Naive thymus-derived CD4-positive, alpha-beta T cell (primary cell): ENCODE measurements around the gene DNAH8. TPM values are rescaled to one million over a fixed set of nuclear protein-coding genes. Genes with fewer than 3 reads are reported as not detected.

ENCODE experiments used
- ATAC-seq: fragments of 150-1000 bp; cut with Tn5 transposase; 2 replicates; pipeline ENCODE4 v1.10.0; 2021; ENCODE audit warnings: mild to moderate bottlenecking, moderate library complexity
- CTCF ChIA-PET: fragments of 350-600 bp; sonication (Branson Sonifier 250); formaldehyde crosslinking; loops from one replicate; lab custom pipeline; 2021; ENCODE audit warnings: antibody characterized with exemption; lab: Charles Lee
- POLR2A ChIA-PET: fragments of 350-600 bp; sonication (Branson Sonifier 250); formaldehyde crosslinking; loops from one replicate; lab custom pipeline; 2021; ENCODE audit warnings: antibody characterized with exemption, inconsistent platforms; lab: Charles Lee
- DNase-seq, 9 donors: peaks; one replicate each; pipeline versions ENCODE4 v3.0.0 to v3.0.0-alpha.2; 2020 to 2022; ENCODE audit warnings: mixed read lengths in 1 of 9
- H3K27ac ChIP-seq: one replicate; pipeline ENCODE4 v1.7.0; 2013; ENCODE audit warnings: mild to moderate bottlenecking, low read depth, low read length, moderate library complexity
- H3K27me3 ChIP-seq, 2 donors: one replicate each; pipeline ENCODE4 v1.7.0; 2013; ENCODE audit warnings: low read length in 2 of 2, mild to moderate bottlenecking in 2 of 2, moderate library complexity in 2 of 2; ENCODE audit not compliant: control insufficient read depth in 2 of 2, insufficient read depth in 2 of 2
- H3K36me3 ChIP-seq, 3 experiments: 1 replicate in 2 of 3; 2 replicates in 1 of 3; pipeline ENCODE4 v1.7.0; 2013; ENCODE audit warnings: low read length in 3 of 3, mild to moderate bottlenecking in 3 of 3, moderate library complexity in 1 of 3; ENCODE audit not compliant: insufficient read depth in 3 of 3, control insufficient read depth in 2 of 3
- H3K4me1 ChIP-seq, 2 donors: one replicate each; pipeline ENCODE4 v1.7.0; 2013; ENCODE audit warnings: low read length in 2 of 2, mild to moderate bottlenecking in 2 of 2, moderate library complexity in 1 of 2; ENCODE audit not compliant: control insufficient read depth in 2 of 2, insufficient read depth in 2 of 2
- H3K4me3 ChIP-seq: 2 replicates; pipeline ENCODE4 v1.7.0; 2013; ENCODE audit warnings: mild to moderate bottlenecking, low read length
- H3K9me3 ChIP-seq, 3 experiments: 1 replicate in 2 of 3; 2 replicates in 1 of 3; pipeline ENCODE4 v1.7.0; 2013; ENCODE audit warnings: low read length in 3 of 3; ENCODE audit not compliant: control insufficient read depth in 2 of 3
- H3K27ac Mint-ChIP-seq, 9 donors: one replicate each; pipeline ENCODE4 v1.8.0; 2020 to 2022; ENCODE audit warnings: mixed read lengths in 9 of 9, mild to moderate bottlenecking in 8 of 9, moderate library complexity in 5 of 9, inconsistent platforms in 2 of 9
- H3K27me3 Mint-ChIP-seq, 5 donors: one replicate each; pipeline ENCODE4 v1.8.0; 2021 to 2022; ENCODE audit warnings: mixed read lengths in 5 of 5, mild to moderate bottlenecking in 1 of 5
- H3K36me3 Mint-ChIP-seq, 5 donors: one replicate each; pipeline ENCODE4 v1.8.0; 2020 to 2022; ENCODE audit warnings: mixed read lengths in 5 of 5, mild to moderate bottlenecking in 3 of 5, inconsistent platforms in 1 of 5
- H3K4me1 Mint-ChIP-seq, 7 donors: one replicate each; pipeline ENCODE4 v1.8.0; 2020 to 2022; ENCODE audit warnings: mixed read lengths in 7 of 7, mild to moderate bottlenecking in 3 of 7, inconsistent platforms in 1 of 7
- H3K4me3 Mint-ChIP-seq, 10 donors: one replicate each; pipeline ENCODE4 v1.8.0; 2020 to 2022; ENCODE audit warnings: mild to moderate bottlenecking in 10 of 10, mixed read lengths in 10 of 10, moderate library complexity in 6 of 10, inconsistent platforms in 2 of 10
- H3K9me3 Mint-ChIP-seq, 11 donors: one replicate each; pipeline ENCODE4 v1.8.0; 2020 to 2022; ENCODE audit warnings: mixed read lengths in 11 of 11, mild to moderate bottlenecking in 4 of 11, inconsistent platforms in 1 of 11, moderate library complexity in 1 of 11
- intact Hi-C, 2 donors: fragments of 100-400 bp; cut with micrococcal nuclease; formaldehyde crosslinking; loops; one replicate each; pipeline ENCODE4 v1.15.1; 2023
- polyA plus RNA-seq, 2 donors: library from polyadenylated mRNA; unstranded; fragments of 300-500 nt; fragmentation: Illumina TruSeq; gene quantifications; one replicate each; pipeline ENCODE4 v1.2.3, GENCODE V29; 2021
- total RNA-seq, 6 experiments: library from RNA in 5 of 6; stranded (reverse) in 5 of 6; gene quantifications; 1 replicate in 5 of 6; 2 replicates in 1 of 6; pipeline ENCODE4 v1.2.3 and lab custom pipeline; 2021 to 2026

DNAH8 gene
- total and polyA plus RNA-seq, 7 experiments from 2014 or later: 0.02 to 0.15 (median 0.05) TPM; not detected in 2

DNA sequence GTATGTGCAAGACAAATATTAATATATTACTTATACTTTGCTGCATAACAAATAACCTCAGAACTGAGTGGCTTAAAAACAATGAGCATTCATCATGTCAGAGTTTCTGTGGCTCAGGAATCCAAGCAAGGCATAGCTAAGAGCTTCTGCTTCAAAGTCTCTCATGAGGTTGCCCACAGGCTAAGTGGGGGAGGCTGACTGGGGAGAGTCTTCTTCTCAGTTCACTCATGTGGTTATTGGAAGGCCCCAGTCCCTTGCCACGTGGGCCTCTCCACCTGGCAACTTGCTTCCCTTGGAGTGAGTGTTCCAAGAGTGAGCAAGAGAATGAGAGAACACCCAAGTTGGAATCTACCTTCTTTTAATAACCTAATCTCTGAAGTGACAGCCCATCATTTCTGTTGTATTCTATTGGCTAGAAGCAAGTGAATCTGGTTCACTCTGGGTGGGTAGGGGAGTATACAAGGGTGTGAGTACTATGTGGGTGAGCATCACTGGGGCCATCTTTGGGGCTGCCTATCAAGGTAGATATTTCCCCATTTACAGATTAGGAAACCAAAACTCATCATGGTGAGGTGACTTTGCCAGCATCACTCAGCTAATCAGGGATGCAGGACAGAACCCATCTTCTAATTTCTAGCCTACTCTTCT, 36.0 kb downstream of the DNAH8 start:
- ChIA-PET POLR2A (no interaction called here), CTCF (no interaction called here)
- Mint-ChIP-seq H3K4me1 (no peaks in the 10 kb centered on the region), H3K27me3 (peaks cover 6 to 23% (median 11%) of the 10 kb centered on the region in 5 donors), H3K27ac (no peak overlapping the region), H3K9me3 (no peaks in the 10 kb centered on the region), H3K4me3 (no peak overlapping the region), H3K36me3 (no peaks in the 10 kb centered on the region)
- H3K4me1 ChIP-seq: no peaks in the 10 kb centered on the region
- DNase-seq: no peak
- intact Hi-C loops: no loop called here
- no peak for ATAC-seq
- no peaks in the 10 kb centered on the region for H3K36me3 ChIP-seq
- peaks cover 0 to 3% of the 10 kb centered on the region in 2 donors for H3K27me3 ChIP-seq
- H3K27ac ChIP-seq: no peak overlapping the region
- H3K4me3 ChIP-seq: no peak overlapping the region
- no peaks in the 10 kb centered on the region for H3K9me3 ChIP-seq

- POLR2A ChIA-PET: interaction anchor here (0.5 kb wide), 1 partner anchor 8 kb away, joined by 3 read pairs; no protein-coding TSS in a partner anchor
- no peak for DNase-seq
Observed at GRCh38 chr6:38753707-38754106, 38.6 kb downstream of the DNAH8 start.

DNA sequence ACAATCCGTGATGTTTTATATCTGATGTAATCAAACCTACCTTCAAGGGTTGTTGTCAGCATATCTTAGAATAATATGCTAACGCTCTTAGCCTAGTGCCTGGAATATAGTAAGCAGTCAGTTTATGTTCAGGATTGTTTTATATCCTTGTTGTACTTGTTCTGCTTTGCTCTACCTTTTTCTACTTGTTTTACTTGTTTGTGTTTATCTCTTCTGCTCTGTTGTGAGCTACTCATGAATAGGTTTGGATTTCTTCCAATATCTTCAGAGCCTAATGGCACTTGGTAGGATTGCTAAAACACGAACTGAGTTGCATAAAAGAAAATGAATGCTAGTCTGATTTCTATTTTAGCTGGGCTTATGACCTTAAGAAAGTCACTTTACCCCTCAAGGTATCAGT, 40.1 kb downstream of the DNAH8 start:
- H3K4me3 Mint-ChIP-seq: no peak overlapping the region
- intact Hi-C loops: no loop called here
- no peak for DNase-seq
- no peaks in the 10 kb centered on the region for H3K36me3 Mint-ChIP-seq
- Histone ChIP-seq H3K27ac (no peak overlapping the region), H3K36me3 (no peaks in the 10 kb centered on the region), H3K4me1 (no peaks in the 10 kb centered on the region), H3K4me3 (no peak overlapping the region), H3K9me3 (no peaks in the 10 kb centered on the region), H3K27me3 (no peaks in the 10 kb centered on the region)
- H3K27me3 Mint-ChIP-seq: peaks cover 0 to 6% (median 0%) of the 10 kb centered on the region in 5 donors
- no peak for ATAC-seq
- POLR2A ChIA-PET: no interaction called here
- H3K9me3 Mint-ChIP-seq: peaks cover 0 to 4% (median 0%) of the 10 kb centered on the region in 11 donors
- H3K4me1 Mint-ChIP-seq: no peaks in the 10 kb centered on the region
- no peak overlapping the region for H3K27ac Mint-ChIP-seq
- CTCF ChIA-PET: no interaction called here

More at GRCh38 chr6:38753707-38754106, 38.6 kb downstream of the DNAH8 start:
- H3K9me3 ChIP-seq: no peaks in the 10 kb centered on the region
- Mint-ChIP-seq H3K9me3 (peaks cover 0 to 2% (median 0%) of the 10 kb centered on the region in 11 donors), H3K36me3 (no peaks in the 10 kb centered on the region), H3K4me1 (no peaks in the 10 kb centered on the region), H3K4me3 (no peak overlapping the region), H3K27me3 (peaks cover 0 to 9% (median 5%) of the 10 kb centered on the region in 5 donors), H3K27ac (no peak overlapping the region)
- CTCF ChIA-PET: no interaction called here
- H3K4me1 ChIP-seq: no peaks in the 10 kb centered on the region
- intact Hi-C loops: no loop called here
- H3K27ac ChIP-seq: no peak overlapping the region
- H3K27me3 ChIP-seq: no peaks in the 10 kb centered on the region
- ATAC-seq: no peak
- no peak overlapping the region for H3K4me3 ChIP-seq
- H3K36me3 ChIP-seq: no peaks in the 10 kb centered on the region

DNA sequence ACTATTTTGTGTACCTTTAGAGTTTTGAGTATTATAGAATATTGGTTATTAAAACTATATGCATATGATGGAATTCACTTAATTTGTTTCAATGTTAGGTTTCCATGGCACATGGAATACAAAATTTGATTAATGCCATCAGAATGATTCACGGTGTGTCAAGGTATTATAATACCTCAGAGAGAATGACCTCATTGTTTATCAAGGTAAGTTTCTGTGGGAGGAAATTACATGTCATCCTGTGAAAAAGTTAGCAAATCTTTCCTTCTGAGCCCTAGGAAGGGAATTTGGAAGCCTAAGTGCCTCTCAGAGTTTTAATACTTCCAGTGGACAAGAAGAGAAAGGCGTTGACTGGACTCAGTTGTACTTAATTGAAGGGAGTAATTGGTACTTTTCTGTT, 40.8 kb downstream of the DNAH8 start:
- Mint-ChIP-seq H3K36me3 (no peaks in the 10 kb centered on the region), H3K4me3 (no peak overlapping the region), H3K4me1 (peaks cover 0 to 5% (median 0%) of the 10 kb centered on the region in 7 donors), H3K27ac (no peak overlapping the region), H3K9me3 (peaks cover 0 to 5% (median 0%) of the 10 kb centered on the region in 11 donors), H3K27me3 (peaks cover 0 to 6% (median 0%) of the 10 kb centered on the region in 5 donors)
- intact Hi-C loops: no loop called here
- Histone ChIP-seq H3K36me3 (no peaks in the 10 kb centered on the region), H3K9me3 (no peaks in the 10 kb centered on the region), H3K27ac (no peak overlapping the region), H3K4me1 (no peaks in the 10 kb centered on the region), H3K4me3 (no peak overlapping the region), H3K27me3 (no peaks in the 10 kb centered on the region)
- no peak for ATAC-seq
- ChIA-PET CTCF (no interaction called here), POLR2A (no interaction called here)
- DNase-seq: no peak

- CTCF ChIA-PET: interaction anchor here (0.6 kb wide), 1 partner anchor 278 kb away, joined by 3 read pairs; no protein-coding TSS in a partner anchor
Observed at GRCh38 chr6:38760097-38760496, 45.0 kb downstream of the DNAH8 start.

GRCh38 chr6:38762848-38763247, 47.7 kb downstream of the DNAH8 start:
- Histone ChIP-seq H3K4me3 (no peak overlapping the region), H3K4me1 (no peaks in the 10 kb centered on the region), H3K27me3 (no peaks in the 10 kb centered on the region), H3K27ac (no peak overlapping the region), H3K9me3 (no peaks in the 10 kb centered on the region), H3K36me3 (no peaks in the 10 kb centered on the region)
- Mint-ChIP-seq H3K4me1 (peaks cover 0 to 10% (median 0%) of the 10 kb centered on the region in 7 donors), H3K27ac (no peak overlapping the region), H3K4me3 (no peak overlapping the region), H3K9me3 (peaks cover 0 to 6% (median 1%) of the 10 kb centered on the region in 11 donors), H3K27me3 (peaks cover 13 to 33% (median 26%) of the 10 kb centered on the region in 5 donors), H3K36me3 (no peaks in the 10 kb centered on the region)
- intact Hi-C loops: no loop called here
- ATAC-seq (no peak), DNase-seq (no peak)
- ChIA-PET POLR2A (no interaction called here), CTCF (no interaction called here)

More at GRCh38 chr6:38760097-38760496, 45.0 kb downstream of the DNAH8 start:
- Mint-ChIP-seq H3K36me3 (no peaks in the 10 kb centered on the region), H3K4me3 (no peak overlapping the region), H3K4me1 (peaks cover 0 to 5% (median 0%) of the 10 kb centered on the region in 7 donors), H3K9me3 (peaks cover 0 to 6% (median under 1%) of the 10 kb centered on the region in 11 donors), H3K27me3 (peaks cover 11 to 27% (median 17%) of the 10 kb centered on the region in 5 donors), H3K27ac (no peak overlapping the region)
- H3K27ac ChIP-seq: no peak overlapping the region
- intact Hi-C loops: no loop called here
- H3K4me3 ChIP-seq: no peak overlapping the region
- no peaks in the 10 kb centered on the region for H3K9me3 ChIP-seq
- no peaks in the 10 kb centered on the region for H3K27me3 ChIP-seq
- no peak for DNase-seq
- ATAC-seq: no peak
- H3K36me3 ChIP-seq: no peaks in the 10 kb centered on the region
- POLR2A ChIA-PET: no interaction called here
- H3K4me1 ChIP-seq: no peaks in the 10 kb centered on the region

- POLR2A ChIA-PET: no interaction called here
Observed at GRCh38 chr6:38767560-38767959, 52.4 kb downstream of the DNAH8 start.

More at GRCh38 chr6:38767560-38767959, 52.4 kb downstream of the DNAH8 start:
- Histone ChIP-seq H3K27me3 (no peaks in the 10 kb centered on the region), H3K9me3 (no peaks in the 10 kb centered on the region), H3K27ac (no peak overlapping the region), H3K36me3 (no peaks in the 10 kb centered on the region), H3K4me1 (no peaks in the 10 kb centered on the region), H3K4me3 (no peak overlapping the region)
- no peak for DNase-seq
- peaks cover 0 to 10% (median 4%) of the 10 kb centered on the region in 11 donors for H3K9me3 Mint-ChIP-seq
- CTCF ChIA-PET: no interaction called here
- H3K36me3 Mint-ChIP-seq: peaks cover 0 to 2% (median 0%) of the 10 kb centered on the region in 5 donors
- H3K27me3 Mint-ChIP-seq: peaks cover 15 to 39% (median 28%) of the 10 kb centered on the region in 5 donors
- intact Hi-C loops: no loop called here
- ATAC-seq: no peak
- no peak overlapping the region for H3K4me3 Mint-ChIP-seq
- H3K4me1 Mint-ChIP-seq: peaks cover 0 to 14% (median 0%) of the 10 kb centered on the region in 7 donors
- no peak overlapping the region for H3K27ac Mint-ChIP-seq
